IMR-90 (cell line): ENCODE results near the gene ATP2A3. TPM values are rescaled to one million over a fixed set of nuclear protein-coding genes. Genes with fewer than 3 reads are reported as not detected.

Experiments used
- ATAC-seq: fragments of 200-7000 bp; cut with Tn5 transposase; 2 replicates; pipeline ENCODE4 v1.9.1; 2020; ENCODE audit warnings: low read depth, mild to moderate bottlenecking, moderate library complexity
- BruUV-seq: library from RNA; stranded (reverse); fragments of 400-500 nt; replicated peaks from 2 replicates; lab custom pipeline; 2021; lab: Mats Ljungman, UMichigan
- CTCF ChIA-PET: fragments of 300-600 bp; formaldehyde crosslinking; extraction: SDS; loops from one replicate; lab custom pipeline; 2021; ENCODE audit warnings: antibody characterized with exemption; lab: Yijun Ruan, JAX
- POLR2A ChIA-PET: fragments of 300-600 bp; sonication (Branson Sonifier 250); formaldehyde crosslinking; loops from one replicate; lab custom pipeline; 2022; ENCODE audit warnings: antibody characterized with exemption; ENCODE audit not compliant: unreplicated experiment; lab: Charles Lee
- DNase-seq: peaks from one replicate; pipeline ENCODE4 v3.0.0; 2013
- H2AFZ ChIP-seq: replicated peaks from 2 replicates; pipeline ENCODE3; 2013; ENCODE audit warnings: low read length, mild to moderate bottlenecking; ENCODE audit not compliant: poor library complexity
- H2AK5ac ChIP-seq: 2 replicates; pipeline ENCODE4 v1.6.1; 2013; ENCODE audit warnings: low read depth, low read length, inconsistent platforms
- H2AK9ac ChIP-seq: replicated peaks from 2 replicates; pipeline ENCODE3; 2013; ENCODE audit warnings: mild to moderate bottlenecking, low read depth, low read length, moderate library complexity; ENCODE audit not compliant: poor library complexity
- H2BK120ac ChIP-seq: 2 replicates; pipeline ENCODE4 v1.6.1; 2013; ENCODE audit warnings: low read depth, low read length, inconsistent platforms
- H2BK15ac ChIP-seq: 3 replicates; pipeline ENCODE4 v1.6.1; 2013; ENCODE audit warnings: low read depth, low read length, inconsistent platforms
- H2BK20ac ChIP-seq: 2 replicates; pipeline ENCODE4 v1.6.1; 2013; ENCODE audit warnings: low read depth, mild to moderate bottlenecking, inconsistent platforms, low read length, moderate library complexity
- H2BK5ac ChIP-seq: 2 replicates; pipeline ENCODE4 v1.6.1; 2013; ENCODE audit warnings: mild to moderate bottlenecking, low read depth, low read length, inconsistent platforms; ENCODE audit not compliant: poor library complexity, severe bottlenecking
- H3K14ac ChIP-seq: replicated peaks from 2 replicates; pipeline ENCODE4 v1.6.1; 2013; ENCODE audit warnings: low read depth, low read length, inconsistent platforms
- H3K18ac ChIP-seq: 2 replicates; pipeline ENCODE4 v1.6.1; 2013; ENCODE audit warnings: low read depth, low read length, control low read depth
- H3K23ac ChIP-seq: 2 replicates; pipeline ENCODE4 v1.6.1; 2013; ENCODE audit warnings: low read depth, low read length, inconsistent platforms
- H3K27ac ChIP-seq: 2 replicates; pipeline ENCODE4 v1.5.1; 2013; ENCODE audit warnings: mild to moderate bottlenecking, control low read depth, low read length; ENCODE audit not compliant: insufficient read depth
- H3K27me3 ChIP-seq: 2 replicates; pipeline ENCODE4 v1.6.1; 2013; ENCODE audit warnings: low read length; ENCODE audit not compliant: control insufficient read depth, insufficient read depth
- H3K36me3 ChIP-seq: 2 replicates; pipeline ENCODE4 v1.6.1; 2013; ENCODE audit warnings: low read length, mixed read lengths; ENCODE audit not compliant: control insufficient read depth, insufficient read depth
- H3K4ac ChIP-seq: 2 replicates; pipeline ENCODE4 v1.6.1; 2013; ENCODE audit warnings: low read depth, low read length, inconsistent platforms
- H3K4me1 ChIP-seq: 2 replicates; pipeline ENCODE4 v1.6.1; 2013; ENCODE audit warnings: low read length, mixed read lengths; ENCODE audit not compliant: control insufficient read depth, insufficient read depth
- H3K4me2 ChIP-seq: 2 replicates; pipeline ENCODE4 v1.6.1; 2013; ENCODE audit warnings: low read depth, mild to moderate bottlenecking, control low read depth, low read length, moderate library complexity
- H3K4me3 ChIP-seq: 2 replicates; pipeline ENCODE4 v1.5.1; 2013; ENCODE audit warnings: low read depth, mild to moderate bottlenecking, control low read depth, low read length, moderate library complexity; ENCODE audit not compliant: insufficient read depth
- H3K56ac ChIP-seq: 2 replicates; pipeline ENCODE4 v1.6.1; 2013; ENCODE audit warnings: low read length, inconsistent platforms; ENCODE audit not compliant: insufficient read depth; ENCODE audit errors: extremely low read depth
- H3K79me1 ChIP-seq, 2 experiments: 2 replicates each; pipeline ENCODE4 v1.6.1; 2013; ENCODE audit warnings: low read length in 2 of 2, inconsistent platforms in 1 of 2, low read depth in 1 of 2
- H3K9ac ChIP-seq: 2 replicates; pipeline ENCODE4 v1.6.1; 2013; ENCODE audit warnings: low read depth, low read length, control low read depth
- H3K9me1 ChIP-seq: 2 replicates; pipeline ENCODE4 v1.6.1; 2013; ENCODE audit warnings: low read length, inconsistent platforms; ENCODE audit not compliant: insufficient read depth
- H3K9me3 ChIP-seq: 2 replicates; pipeline ENCODE4 v1.6.1; 2013; ENCODE audit warnings: low read length; ENCODE audit not compliant: control insufficient read depth, insufficient read depth
- H4K20me1 ChIP-seq: 2 replicates; pipeline ENCODE4 v1.6.1; 2013; ENCODE audit warnings: low read length, inconsistent platforms; ENCODE audit not compliant: insufficient read depth
- H4K5ac ChIP-seq: 2 replicates; pipeline ENCODE4 v1.6.1; 2013; ENCODE audit warnings: mild to moderate bottlenecking, low read depth, low read length, control low read depth
- H4K8ac ChIP-seq, 2 experiments: 2 replicates each; pipeline ENCODE4 v1.6.1; 2013; ENCODE audit warnings: low read depth in 2 of 2, low read length in 2 of 2, control low read depth in 1 of 2, inconsistent platforms in 1 of 2
- H4K91ac ChIP-seq: 2 replicates; pipeline ENCODE4 v1.6.1; 2013; ENCODE audit warnings: low read depth, low read length, inconsistent platforms; ENCODE audit not compliant: insufficient read depth
- BHLHE40 ChIP-seq: fragments of 150-350 bp; IDR thresholded peaks from 2 replicates; pipeline ENCODE4 v1.6.1; 2016; ENCODE audit warnings: mild to moderate bottlenecking, low read depth, low read length
- MAZ ChIP-seq: IDR thresholded peaks from 2 replicates; pipeline ENCODE4 v1.6.1; 2012; ENCODE audit warnings: low read depth, mild to moderate bottlenecking, low read length, improper control_type of control experiment, moderate library complexity, borderline replicate concordance
- POLR2A ChIP-seq: IDR thresholded peaks from 2 replicates; pipeline ENCODE4 v1.6.1; 2012; ENCODE audit warnings: mild to moderate bottlenecking, low read depth, low read length
- RCOR1 ChIP-seq: IDR thresholded peaks from 2 replicates; pipeline ENCODE4 v1.6.1; 2012; ENCODE audit warnings: mild to moderate bottlenecking, low read length, improper control_type of control experiment; ENCODE audit not compliant: insufficient replicate concordance
- RFX5 ChIP-seq: IDR thresholded peaks from 2 replicates; pipeline ENCODE4 v1.8.0; 2012; ENCODE audit warnings: low read depth, mild to moderate bottlenecking, low read length, moderate library complexity
- WGBS, 2 experiments: methylation state at CpG; one replicate each; pipeline versions ENCODE4 v1.1.5 to v1.1.7; 2013; ENCODE audit warnings: missing lambda C conversion rate in 2 of 2; ENCODE audit not compliant: insufficient read length in 1 of 2; ENCODE audit errors: extremely low coverage in 2 of 2; 5-methylcytosine and 5-hydroxymethylcytosine counted together
- dilution Hi-C: fragments of 300-500 bp; cut with HindIII; formaldehyde crosslinking; loops from one replicate; pipeline ENCODE4 v1.14.3; 2018; ENCODE audit warnings: low sequenced_read_pairs; ENCODE audit not compliant: unreplicated experiment
- in situ Hi-C: fragments of 300-500 bp; cut with MboI; formaldehyde crosslinking; loops from 3 replicates; pipeline ENCODE4 v1.14.3; 2019; ENCODE audit warnings: low sequenced_read_pairs, inconsistent platforms, mixed read lengths
- intact Hi-C: fragments of 100-400 bp; cut with micrococcal nuclease; formaldehyde crosslinking; loops from 2 replicates; pipeline ENCODE4 v1.10.0; 2022
- polyA plus RNA-seq, 3 experiments: library from polyadenylated mRNA; depleted of rRNA; stranded (reverse); fragments of >200 nt; gene quantifications; 2 replicates each; pipeline ENCODE4 v1.2.3, GENCODE V29; 2012; ENCODE audit warnings: low replicate concordance in 1 of 3
- total RNA-seq: library from RNA; depleted of rRNA; stranded (reverse); fragments of >200 nt; gene quantifications from 2 replicates; pipeline ENCODE4 v1.2.3, GENCODE V29; 2012
- TF ChIP-seq, protein P1 (sequence below): conservative IDR thresholded peaks from 2 replicates; pipeline ENCODE4 v1.5.1; 2012; ENCODE audit warnings: mild to moderate bottlenecking, low read depth, low read length, improper control_type of control experiment

Gene ATP2A3
- total and polyA plus RNA-seq, 2 of the 4 experiments (the other 2 are of a cell fraction), result 0.18 to 0.63 TPM

DNA sequence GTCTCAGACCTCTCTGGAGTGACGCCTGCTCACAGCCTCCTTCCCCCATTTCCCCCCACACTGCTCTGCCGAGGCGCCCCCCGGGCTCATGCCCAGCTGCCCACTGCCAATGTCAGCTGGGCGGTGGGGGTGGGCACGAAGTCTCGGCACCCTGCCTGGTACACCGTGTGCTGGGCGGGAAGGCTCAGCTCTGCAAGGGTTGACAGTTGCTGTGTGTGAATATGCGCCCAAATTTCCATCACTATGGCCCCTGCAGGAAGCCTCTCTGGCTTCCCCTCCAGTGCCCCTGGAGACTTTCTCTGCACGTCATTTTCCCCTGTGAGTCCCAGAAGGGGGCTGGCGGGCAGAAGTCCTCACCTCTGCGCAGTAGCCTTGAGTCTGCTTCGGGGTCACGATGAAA is 59.7 kb downstream of the ATP2A3 start:
- no peak overlapping the region for H3K9ac ChIP-seq
- DNase-seq (no peak), ATAC-seq (no peak)
- no peak overlapping the region for H3K23ac ChIP-seq
- no peak overlapping the region for H3K14ac ChIP-seq
- H3K4me2 ChIP-seq, result no peak overlapping the region
- in situ Hi-C loops, result no loop called here
- ChIA-PET CTCF (interaction anchor here (2.3 kb wide), 1 partner anchor 9 kb away, joined by 9 read pairs; no protein-coding TSS in a partner anchor), POLR2A (no interaction called here)
- peaks cover 3% of the 10 kb centered on the region; the same call in 1 of the 2 replicates for H3K27me3 ChIP-seq
- intact Hi-C loops, result no loop called here
- H3K9me1 ChIP-seq, result no peaks in the 10 kb centered on the region
- H2AK5ac ChIP-seq, result no peak overlapping the region
- H3K9me3 ChIP-seq, result no peaks in the 10 kb centered on the region
- no peak overlapping the region for H3K4me3 ChIP-seq
- H2BK20ac ChIP-seq, result no peak overlapping the region
- H2AK9ac ChIP-seq, result no peak overlapping the region
- H2BK5ac ChIP-seq, result no peak overlapping the region
- no TSS peak for BruUV-seq
- H4K5ac ChIP-seq, result no peak overlapping the region
- no peaks in the 10 kb centered on the region for H3K36me3 ChIP-seq
- no peaks in the 10 kb centered on the region for H3K4me1 ChIP-seq
- no peak overlapping the region for H3K56ac ChIP-seq
- H3K27ac ChIP-seq, result no peak overlapping the region
- H3K18ac ChIP-seq, result no peak overlapping the region
- no peak overlapping the region for H4K8ac ChIP-seq
- no peaks in the 10 kb centered on the region for H3K79me1 ChIP-seq
- no peak overlapping the region for H3K4ac ChIP-seq
- H2BK15ac ChIP-seq, result no peak overlapping the region
- dilution Hi-C loops, result no loop called here
- H4K20me1 ChIP-seq, result 0 out of 2 replicates have a peak, but pooled peaks cover 4% of the 10 kb centered on the region
- TF ChIP-seq RFX5 (no peak), MAZ (no peak), POLR2A (no peak), RCOR1 (no peak), BHLHE40 (no peak)
- TF ChIP-seq, protein P1, sequence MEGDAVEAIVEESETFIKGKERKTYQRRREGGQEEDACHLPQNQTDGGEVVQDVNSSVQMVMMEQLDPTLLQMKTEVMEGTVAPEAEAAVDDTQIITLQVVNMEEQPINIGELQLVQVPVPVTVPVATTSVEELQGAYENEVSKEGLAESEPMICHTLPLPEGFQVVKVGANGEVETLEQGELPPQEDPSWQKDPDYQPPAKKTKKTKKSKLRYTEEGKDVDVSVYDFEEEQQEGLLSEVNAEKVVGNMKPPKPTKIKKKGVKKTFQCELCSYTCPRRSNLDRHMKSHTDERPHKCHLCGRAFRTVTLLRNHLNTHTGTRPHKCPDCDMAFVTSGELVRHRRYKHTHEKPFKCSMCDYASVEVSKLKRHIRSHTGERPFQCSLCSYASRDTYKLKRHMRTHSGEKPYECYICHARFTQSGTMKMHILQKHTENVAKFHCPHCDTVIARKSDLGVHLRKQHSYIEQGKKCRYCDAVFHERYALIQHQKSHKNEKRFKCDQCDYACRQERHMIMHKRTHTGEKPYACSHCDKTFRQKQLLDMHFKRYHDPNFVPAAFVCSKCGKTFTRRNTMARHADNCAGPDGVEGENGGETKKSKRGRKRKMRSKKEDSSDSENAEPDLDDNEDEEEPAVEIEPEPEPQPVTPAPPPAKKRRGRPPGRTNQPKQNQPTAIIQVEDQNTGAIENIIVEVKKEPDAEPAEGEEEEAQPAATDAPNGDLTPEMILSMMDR, result no peak
- no peak overlapping the region for H4K91ac ChIP-seq
- H2AFZ ChIP-seq, result no peak overlapping the region
- H2BK120ac ChIP-seq, result no peak overlapping the region
- 92% methylated on average over 5 of the region's 15 CpGs; no CpG with 5 or more reads in 1 of the 2 experiments for WGBS, 2 experiments
